SJSA1 (cell line): ENCODE results near the gene EOLA1. TPM values are rescaled to one million over a fixed set of nuclear protein-coding genes. Genes with fewer than 3 reads are reported as not detected.
"Not testable (repeated sequence)": the region's sequence is repeated elsewhere in the genome, so short reads cannot be mapped to it uniquely, and the experiment has no call there.

Experiments
- DNase-seq, 2 experiments: peaks; one replicate each; pipeline ENCODE4 v3.0.0-alpha.2; 2015 to 2020; ENCODE audit warnings: low spot score in 2 of 2, low read depth in 1 of 2
- H3K27ac ChIP-seq: fragments of 250-450 bp; sonication (Bioruptor Pico); 2 replicates; pipeline ENCODE4 v1.5.1; 2020; ENCODE audit warnings: mild to moderate bottlenecking, moderate library complexity
- H3K27me3 ChIP-seq: fragments of 250-450 bp; sonication (Bioruptor Pico); replicated peaks from 2 replicates; pipeline ENCODE4 v1.5.1; 2020; ENCODE audit warnings: mild to moderate bottlenecking, moderate library complexity
- H3K36me3 ChIP-seq: fragments of 250-450 bp; sonication (Bioruptor Pico); 2 replicates; pipeline ENCODE4 v1.5.1; 2020; ENCODE audit warnings: mild to moderate bottlenecking
- H3K4me1 ChIP-seq: fragments of 250-450 bp; sonication (Bioruptor Pico); replicated peaks from 2 replicates; pipeline ENCODE4 v1.6.1; 2021; ENCODE audit warnings: mild to moderate bottlenecking
- H3K4me3 ChIP-seq: fragments of 250-450 bp; sonication (Bioruptor Pico); 2 replicates; pipeline ENCODE4 v1.5.1; 2020; ENCODE audit warnings: mild to moderate bottlenecking
- H3K9me3 ChIP-seq: fragments of 250-450 bp; sonication (Bioruptor Pico); replicated peaks from 2 replicates; pipeline ENCODE4 v1.5.1; 2020; ENCODE audit warnings: mild to moderate bottlenecking
- total RNA-seq: library from RNA; depleted of rRNA; stranded (reverse); fragments of >200 nt; shearing (Covaris generic); gene quantifications from 2 replicates; pipeline ENCODE4 v1.2.3, GENCODE V29; 2014; rRNA removed

EOLA1 gene
- total RNA-seq, 1 experiment from 2014 or later = 30.5 TPM

- Histone ChIP-seq H3K36me3 (no peaks in the 10 kb centered on the region), H3K27me3 (no peaks in the 10 kb centered on the region), H3K4me1 (no peaks in the 10 kb centered on the region), H3K4me3 (no peak overlapping the region), H3K9me3 (no peaks in the 10 kb centered on the region), H3K27ac (no peak overlapping the region)
- DNase-seq = peak in 1 of 2 experiments; percentile 10
Measured at GRCh38 chrX:149570668-149571067, 29.9 kb downstream of the EOLA1 start.

- no peaks in the 10 kb centered on the region for H3K9me3 ChIP-seq
- no peaks in the 10 kb centered on the region for H3K36me3 ChIP-seq
- DNase-seq = no peak
- no peaks in the 10 kb centered on the region for H3K4me1 ChIP-seq
- H3K4me3 ChIP-seq = no peak overlapping the region
- H3K27me3 ChIP-seq = no peaks in the 10 kb centered on the region
- no peak overlapping the region for H3K27ac ChIP-seq
Measured at GRCh38 chrX:149571770-149572169, 31.0 kb downstream of the EOLA1 start.

DNA sequence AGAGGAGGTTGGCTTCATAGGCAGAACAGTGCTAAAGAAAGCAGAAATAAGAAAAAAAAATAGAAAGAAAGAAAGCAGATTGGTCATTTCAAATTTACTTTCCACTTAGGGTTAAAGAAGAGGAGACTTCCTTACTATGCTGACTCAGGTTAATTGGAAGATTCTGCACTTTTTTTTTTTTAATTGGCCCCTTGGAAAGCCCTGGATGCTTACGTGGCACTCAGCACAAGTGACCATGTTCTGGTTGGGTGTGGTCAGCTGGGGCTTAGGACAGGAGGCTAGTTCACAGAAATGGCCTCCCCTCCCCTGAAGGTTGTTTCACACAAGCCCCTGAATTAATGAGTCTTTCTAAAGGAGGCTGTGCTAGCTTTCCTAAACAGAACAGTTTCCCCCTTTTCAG, 31.9 kb downstream of the EOLA1 start:
- no peak overlapping the region for H3K4me3 ChIP-seq
- no peaks in the 10 kb centered on the region for H3K36me3 ChIP-seq
- DNase-seq = no peak
- H3K27ac ChIP-seq = no peak overlapping the region
- no peaks in the 10 kb centered on the region for H3K4me1 ChIP-seq
- H3K27me3 ChIP-seq = no peaks in the 10 kb centered on the region
- H3K9me3 ChIP-seq = no peaks in the 10 kb centered on the region

GRCh38 chrX:149573456-149573855, 32.6 kb downstream of the EOLA1 start:
- not testable (repeated sequence) for H3K4me3 ChIP-seq, H3K9me3 ChIP-seq, H3K36me3 ChIP-seq, H3K27ac ChIP-seq, DNase-seq, H3K27me3 ChIP-seq, H3K4me1 ChIP-seq

GRCh38 chrX:149585631-149586030, 44.8 kb downstream of the EOLA1 start:
- H3K27ac ChIP-seq, H3K9me3 ChIP-seq, H3K4me3 ChIP-seq, H3K27me3 ChIP-seq, H3K36me3 ChIP-seq, DNase-seq, H3K4me1 ChIP-seq: not testable (repeated sequence)

GRCh38 chrX:149587359-149587758, 46.5 kb downstream of the EOLA1 start, which contains the start of gene MAGEA9B:
Gene MAGEA9B (minus strand): TSS chrX:149587459. CDS start chrX:149583179, 4,280 bp downstream.
- H3K4me1 ChIP-seq, H3K9me3 ChIP-seq, H3K27me3 ChIP-seq, H3K36me3 ChIP-seq, H3K4me3 ChIP-seq, DNase-seq, H3K27ac ChIP-seq: not testable (repeated sequence)

DNA sequence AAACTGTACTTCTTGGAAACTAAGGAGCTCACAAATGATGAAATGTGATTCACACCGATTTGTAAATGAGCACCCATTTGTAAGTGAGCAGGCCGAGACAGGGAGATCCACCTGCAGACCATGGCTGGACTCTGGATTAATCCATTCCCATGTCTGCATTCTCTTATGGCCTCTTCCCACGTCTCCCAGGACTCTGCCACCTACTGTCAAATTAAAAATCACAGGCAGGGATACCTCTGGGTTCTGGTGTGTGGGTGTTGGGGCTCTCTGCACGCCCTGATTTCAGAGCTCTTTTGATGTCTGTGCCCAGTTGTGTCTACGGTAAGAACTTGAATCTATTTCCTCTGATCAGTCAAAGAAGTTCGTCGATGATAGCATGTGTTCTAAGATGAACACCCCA, 50.2 kb downstream of the EOLA1 start:
- DNase-seq, H3K27me3 ChIP-seq, H3K9me3 ChIP-seq, H3K27ac ChIP-seq, H3K36me3 ChIP-seq, H3K4me3 ChIP-seq, H3K4me1 ChIP-seq: not testable (repeated sequence)

GRCh38 chrX:149595214-149595613, 54.4 kb downstream of the EOLA1 start, which contains the start of gene HSFX2:
Gene HSFX2 (minus strand): TSS chrX:149595314. CDS start chrX:149594700, 614 bp downstream.
- H3K9me3 ChIP-seq, H3K4me1 ChIP-seq, H3K4me3 ChIP-seq, H3K36me3 ChIP-seq, DNase-seq, H3K27me3 ChIP-seq, H3K27ac ChIP-seq: not testable (repeated sequence)

- H3K4me1 ChIP-seq, H3K27me3 ChIP-seq, H3K4me3 ChIP-seq, H3K27ac ChIP-seq, DNase-seq, H3K36me3 ChIP-seq, H3K9me3 ChIP-seq: not testable (repeated sequence)
Measured at GRCh38 chrX:149595943-149596342, 55.1 kb downstream of the EOLA1 start.

Other genes with a start within 250 kb of the EOLA1 start
- 18.3 and 18.9 TPM in 2 replicates for gene IDS, start 35.7 kb upstream of the EOLA1 start, total RNA-seq
- not detected in 2 replicates for gene HSFX3, start 8.9 kb downstream of the EOLA1 start, total RNA-seq
- not detected in 2 replicates for gene MAGEA9B, start 46.4 kb downstream of the EOLA1 start, total RNA-seq
- not detected in 2 replicates for gene HSFX2, start 54.3 kb downstream of the EOLA1 start, total RNA-seq
- 35.1 and 55.7 TPM in 2 replicates for gene TMEM185A, start 90.8 kb downstream of the EOLA1 start, total RNA-seq
- gene MAGEA11, start 171.0 kb downstream of the EOLA1 start, total RNA-seq = not detected in 2 replicates
- 0.69 and 1.5 TPM in 2 replicates for gene HSFX1, start 233.1 kb downstream of the EOLA1 start, total RNA-seq
- gene MAGEA9, start 240.9 kb downstream of the EOLA1 start, total RNA-seq = not detected in 2 replicates